Measurements from ENCODE around the gene PPP2R2C. TPM values are rescaled to one million over a fixed set of nuclear protein-coding genes. Genes with fewer than 3 reads are reported as not detected.

The PPP2R2C gene
- total and polyA plus RNA-seq, 4 experiments from 2014 or later: not detected

GRCh38 chr4:6331468-6331867, 140.9 kb downstream of the PPP2R2C start:
- H3K4me1 Mint-ChIP-seq: peaks cover 0 to 2% (median 0%) of the 10 kb centered on the region in 4 donors
- no peak overlapping the region for H3K4me3 ChIP-seq (ENCODE audit: low read length in 2 of 2)
- no peaks in the 10 kb centered on the region for H3K9me3 ChIP-seq (ENCODE audit: control insufficient read depth in 1 of 2, low read length in 2 of 2)
- no peak overlapping the region for H3K4me3 Mint-ChIP-seq
- no peak overlapping the region for H3K27ac ChIP-seq (ENCODE audit: low read depth, low read length)
- intact Hi-C loops (cut with micrococcal nuclease): loop anchor here (1.0 to 5.0 kb wide), 2 partner anchors 81 to 541 kb away; no protein-coding TSS in a partner anchor
- H3K36me3 Mint-ChIP-seq: no peaks in the 10 kb centered on the region
- ChIA-PET CTCF (ENCODE audit: partially characterized antibody) (interaction anchor here (0.8 to 16.0 kb wide), 30 partner anchors 7 to 333 kb away, joined by 3 to 374 read pairs (median 4); no protein-coding TSS in a partner anchor), POLR2A (ENCODE audit: partially characterized antibody) (interaction anchor here (1.4 kb wide), 1 partner anchor 333 kb away, joined by 3 read pairs; no protein-coding TSS in a partner anchor)
- no peaks in the 10 kb centered on the region for H3K36me3 ChIP-seq (ENCODE audit: insufficient read depth, low read length)
- peaks cover 0 to 3% (median 0%) of the 10 kb centered on the region in 8 donors for H3K9me3 Mint-ChIP-seq
- H3K27ac Mint-ChIP-seq: no peak overlapping the region
- H3K27me3 Mint-ChIP-seq: peaks cover 9 to 14% of the 10 kb centered on the region in 2 donors
- peaks cover 10% of the 10 kb centered on the region for H3K27me3 ChIP-seq (ENCODE audit: insufficient read depth, low read length)
- no peaks in the 10 kb centered on the region for H3K4me1 ChIP-seq (ENCODE audit: insufficient read depth, low read length)
- no peak for DNase-seq

- Histone ChIP-seq H3K9me3 (ENCODE audit: control insufficient read depth in 1 of 2, low read length in 2 of 2) (no peaks in the 10 kb centered on the region), H3K4me3 (ENCODE audit: low read length in 2 of 2) (no peak overlapping the region), H3K27me3 (ENCODE audit: insufficient read depth, low read length) (peaks cover 10% of the 10 kb centered on the region), H3K27ac (ENCODE audit: low read depth, low read length) (no peak overlapping the region), H3K4me1 (ENCODE audit: insufficient read depth, low read length) (no peaks in the 10 kb centered on the region), H3K36me3 (ENCODE audit: insufficient read depth, low read length) (no peaks in the 10 kb centered on the region)
- no peak overlapping the region for H3K27ac Mint-ChIP-seq
- H3K9me3 Mint-ChIP-seq: peaks cover 0 to 3% (median 0%) of the 10 kb centered on the region in 8 donors
- peaks cover 0 to 2% (median 0%) of the 10 kb centered on the region in 4 donors for H3K4me1 Mint-ChIP-seq
- peaks cover 11 to 14% of the 10 kb centered on the region in 2 donors for H3K27me3 Mint-ChIP-seq
- ChIA-PET POLR2A (ENCODE audit: partially characterized antibody) (interaction anchor here (1.4 kb wide), 1 partner anchor 333 kb away, joined by 3 read pairs; no protein-coding TSS in a partner anchor), CTCF (ENCODE audit: partially characterized antibody) (interaction anchor here (0.9 to 16.0 kb wide), 22 partner anchors 8 to 333 kb away, joined by 3 to 374 read pairs (median 6); no protein-coding TSS in a partner anchor)
- no peaks in the 10 kb centered on the region for H3K36me3 Mint-ChIP-seq
- intact Hi-C loops (cut with micrococcal nuclease): loop anchor here (1.0 to 5.0 kb wide), 2 partner anchors 81 to 541 kb away; no protein-coding TSS in a partner anchor
- peak in 3 of 5 donors; percentile 21 to 27 (median 24) for DNase-seq
- H3K4me3 Mint-ChIP-seq: no peak overlapping the region
Observed at GRCh38 chr4:6331018-6331417, 141.4 kb downstream of the PPP2R2C start.

- no peak for DNase-seq
- Histone ChIP-seq H3K27ac (ENCODE audit: low read depth, low read length) (no peak overlapping the region), H3K4me1 (ENCODE audit: insufficient read depth, low read length) (no peaks in the 10 kb centered on the region), H3K27me3 (ENCODE audit: insufficient read depth, low read length) (peaks cover 10% of the 10 kb centered on the region), H3K9me3 (ENCODE audit: control insufficient read depth in 1 of 2, low read length in 2 of 2) (no peaks in the 10 kb centered on the region), H3K4me3 (ENCODE audit: low read length in 2 of 2) (no peak overlapping the region), H3K36me3 (ENCODE audit: insufficient read depth, low read length) (no peaks in the 10 kb centered on the region)
- Mint-ChIP-seq H3K9me3 (peaks cover 0 to 3% (median 0%) of the 10 kb centered on the region in 8 donors), H3K4me3 (no peak overlapping the region), H3K4me1 (peaks cover 0 to 2% (median 0%) of the 10 kb centered on the region in 4 donors), H3K27ac (no peak overlapping the region), H3K27me3 (peaks cover 13 to 15% of the 10 kb centered on the region in 2 donors), H3K36me3 (no peaks in the 10 kb centered on the region)
- ChIA-PET CTCF (ENCODE audit: partially characterized antibody) (interaction anchor here (0.9 to 16.0 kb wide), 14 partner anchors 8 to 332 kb away, joined by 3 to 374 read pairs (median 8); no protein-coding TSS in a partner anchor), POLR2A (ENCODE audit: partially characterized antibody) (no interaction called here)
- intact Hi-C loops (cut with micrococcal nuclease): loop anchor here (5.0 kb wide), 1 partner anchor 542 kb away; no protein-coding TSS in a partner anchor
Observed at GRCh38 chr4:6330384-6330767, 142.0 kb downstream of the PPP2R2C start.

- H3K27me3 ChIP-seq (ENCODE audit: insufficient read depth, low read length): peaks cover 10% of the 10 kb centered on the region
- intact Hi-C loops (cut with micrococcal nuclease): loop anchor here (5.0 kb wide), 2 partner anchors 543 to 1842 kb away; no protein-coding TSS in a partner anchor
Observed at GRCh38 chr4:6329478-6330383, 142.7 kb downstream of the PPP2R2C start.

GRCh38 chr4:6328526-6328925, 143.9 kb downstream of the PPP2R2C start:
- no peak overlapping the region for H3K4me3 ChIP-seq (ENCODE audit: low read length in 2 of 2)
- H3K27me3 Mint-ChIP-seq: peaks cover 9 to 12% of the 10 kb centered on the region in 2 donors
- H3K27me3 ChIP-seq (ENCODE audit: insufficient read depth, low read length): peaks cover 10% of the 10 kb centered on the region
- ChIA-PET CTCF (ENCODE audit: partially characterized antibody) (interaction anchor here (1.0 to 16.0 kb wide), 14 partner anchors 9 to 366 kb away, joined by 3 to 374 read pairs (median 7); partner anchors contain the start of gene WFS1), POLR2A (ENCODE audit: partially characterized antibody) (no interaction called here)
- peaks cover 0 to 2% (median 1%) of the 10 kb centered on the region in 4 donors for H3K4me1 Mint-ChIP-seq
- H3K27ac ChIP-seq (ENCODE audit: low read depth, low read length): no peak overlapping the region
- no peaks in the 10 kb centered on the region for H3K36me3 ChIP-seq (ENCODE audit: insufficient read depth, low read length)
- no peaks in the 10 kb centered on the region for H3K36me3 Mint-ChIP-seq
- H3K4me3 Mint-ChIP-seq: no peak overlapping the region
- intact Hi-C loops (cut with micrococcal nuclease): loop anchor here (5.0 kb wide), 1 partner anchor 1841 kb away; no protein-coding TSS in a partner anchor
- no peak overlapping the region for H3K27ac Mint-ChIP-seq
- H3K9me3 Mint-ChIP-seq: peaks cover 0 to 2% (median 0%) of the 10 kb centered on the region in 8 donors
- H3K4me1 ChIP-seq (ENCODE audit: insufficient read depth, low read length): no peaks in the 10 kb centered on the region
- no peaks in the 10 kb centered on the region for H3K9me3 ChIP-seq (ENCODE audit: control insufficient read depth in 1 of 2, low read length in 2 of 2)
- DNase-seq: no peak

More at GRCh38 chr4:6329478-6330383, 142.7 kb downstream of the PPP2R2C start:
- no peak overlapping the region for H3K27ac Mint-ChIP-seq
- H3K36me3 Mint-ChIP-seq: no peaks in the 10 kb centered on the region
- no peaks in the 10 kb centered on the region for H3K4me1 ChIP-seq (ENCODE audit: insufficient read depth, low read length)
- no peak overlapping the region for H3K4me3 Mint-ChIP-seq
- peaks cover 0 to 2% (median 0%) of the 10 kb centered on the region in 8 donors for H3K9me3 Mint-ChIP-seq
- H3K27ac ChIP-seq (ENCODE audit: low read depth, low read length): no peak overlapping the region
- peaks cover 9 to 12% of the 10 kb centered on the region in 2 donors for H3K27me3 Mint-ChIP-seq
- no peaks in the 10 kb centered on the region for H3K9me3 ChIP-seq (ENCODE audit: control insufficient read depth in 1 of 2, low read length in 2 of 2)
- ChIA-PET CTCF (ENCODE audit: partially characterized antibody) (interaction anchor here (1.1 to 16.0 kb wide), 12 partner anchors 7 to 332 kb away, joined by 3 to 374 read pairs (median 15); partner anchors contain the start of gene WFS1), POLR2A (ENCODE audit: partially characterized antibody) (no interaction called here)
- peaks cover 0 to 2% (median 0%) of the 10 kb centered on the region in 4 donors for H3K4me1 Mint-ChIP-seq
- H3K36me3 ChIP-seq (ENCODE audit: insufficient read depth, low read length): no peaks in the 10 kb centered on the region
- no peak overlapping the region for H3K4me3 ChIP-seq (ENCODE audit: low read length in 2 of 2)
- DNase-seq: no peak

GRCh38 chr4:6327220-6327917, 145.0 kb downstream of the PPP2R2C start:
- Mint-ChIP-seq H3K4me3 (no peak overlapping the region), H3K27ac (no peak overlapping the region), H3K27me3 (peaks cover 9 to 10% of the 10 kb centered on the region in 2 donors), H3K9me3 (no peaks in the 10 kb centered on the region), H3K36me3 (no peaks in the 10 kb centered on the region), H3K4me1 (peaks cover 0 to 3% (median 0%) of the 10 kb centered on the region in 4 donors)
- ChIA-PET POLR2A (ENCODE audit: partially characterized antibody) (interaction anchor here (0.6 to 1.2 kb wide), 2 partner anchors 11 to 77 kb away, joined by 3 to 4 read pairs; no protein-coding TSS in a partner anchor), CTCF (ENCODE audit: partially characterized antibody) (interaction anchor here (0.6 to 16.0 kb wide), 25 partner anchors 9 to 546 kb away, joined by 3 to 374 read pairs (median 6); partner anchors contain the start of gene WFS1)
- peaks cover 10% of the 10 kb centered on the region for H3K27me3 ChIP-seq (ENCODE audit: insufficient read depth, low read length)
- no peak overlapping the region for H3K4me3 ChIP-seq (ENCODE audit: low read length in 2 of 2)
- intact Hi-C loops (cut with micrococcal nuclease): loop anchor here (1.0 to 5.0 kb wide), 2 partner anchors 77 to 1840 kb away; no protein-coding TSS in a partner anchor
- no peak overlapping the region for H3K27ac ChIP-seq (ENCODE audit: low read depth, low read length)
- no peaks in the 10 kb centered on the region for H3K9me3 ChIP-seq (ENCODE audit: control insufficient read depth in 1 of 2, low read length in 2 of 2)
- H3K4me1 ChIP-seq (ENCODE audit: insufficient read depth, low read length): no peaks in the 10 kb centered on the region
- peak; percentile 68 to 74 (median 70) for DNase-seq
- no peaks in the 10 kb centered on the region for H3K36me3 ChIP-seq (ENCODE audit: insufficient read depth, low read length)
